GM12878 (cell line): ENCODE measurements around the gene PRCD. TPM values are rescaled to one million over a fixed set of nuclear protein-coding genes. Genes with fewer than 3 reads are reported as not detected.

ENCODE experiments used
- ASH2L ChIP-seq: fragments of 300-600, 200-600 bp; sonication (generic); IDR thresholded peaks from 2 replicates; pipeline ENCODE4 v1.6.1; 2017; ENCODE audit warnings: low read depth, mild to moderate bottlenecking, borderline replicate concordance
- ATF2 ChIP-seq: IDR thresholded peaks from 2 replicates; pipeline ENCODE4 v1.6.1; 2012; ENCODE audit warnings: low read length, inconsistent platforms
- ATF7 ChIP-seq: fragments of 450-650 bp; IDR thresholded peaks from 2 replicates; pipeline ENCODE4 v1.6.1; 2016; ENCODE audit warnings: low read depth, mild to moderate bottlenecking
- BCL3 ChIP-seq: IDR thresholded peaks from 2 replicates; pipeline ENCODE4 v1.6.1; 2011; ENCODE audit warnings: borderline replicate concordance, low read depth, mild to moderate bottlenecking, moderate library complexity, low read length; ENCODE audit not compliant: insufficient read depth, poor library complexity, severe bottlenecking
- BRCA1 ChIP-seq: IDR thresholded peaks from 2 replicates; pipeline ENCODE4 v1.6.1; 2011; ENCODE audit warnings: low read depth, low read length, improper control_type of control experiment
- CHD1 ChIP-seq: IDR thresholded peaks from 2 replicates; pipeline ENCODE4 v1.6.1; 2012; ENCODE audit warnings: low read depth, low read length, improper control_type of control experiment
- CTCF ChIP-seq, 3 experiments: IDR thresholded peaks in 2 of 3; conservative IDR thresholded peaks in 1 of 3; 2 replicates each; pipeline ENCODE4 v1.5.1; 2011; ENCODE audit warnings: low read depth in 3 of 3, low read length in 3 of 3, mild to moderate bottlenecking in 3 of 3, control low read depth in 2 of 3, moderate library complexity in 2 of 3, inconsistent platforms in 1 of 3, mixed read lengths in 1 of 3; ENCODE audit not compliant: control insufficient read depth in 2 of 3, insufficient read depth in 1 of 3; ENCODE audit errors: extremely low read depth in 1 of 3
- CUX1 ChIP-seq: IDR thresholded peaks from 2 replicates; pipeline ENCODE4 v1.6.1; 2012; ENCODE audit warnings: improper control_type of control experiment, low read depth, low read length; ENCODE audit not compliant: insufficient replicate concordance
- MYB ChIP-seq: fragments of 150-350 bp; IDR thresholded peaks from 2 replicates; pipeline ENCODE4 v1.6.1; 2014; ENCODE audit warnings: mild to moderate bottlenecking, low read depth, low read length, borderline replicate concordance
- NRF1 ChIP-seq: conservative IDR thresholded peaks from 2 replicates; pipeline ENCODE4 v1.6.1; 2011; ENCODE audit warnings: mild to moderate bottlenecking, low read depth, low read length, improper control_type of control experiment
- RBBP5 ChIP-seq: fragments of 200-600 bp; sonication (generic); conservative IDR thresholded peaks from 2 replicates; pipeline ENCODE4 v1.6.1; 2016
- SP1 ChIP-seq: IDR thresholded peaks from one replicate; pipeline ENCODE4 v1.6.1; 2011; ENCODE audit warnings: low read depth, low read length
- TAF1 ChIP-seq: IDR thresholded peaks from 2 replicates; pipeline ENCODE4 v1.6.1; 2011; ENCODE audit warnings: mild to moderate bottlenecking, low read depth, low read length, borderline replicate concordance
- TARDBP ChIP-seq: IDR thresholded peaks from 2 replicates; pipeline ENCODE4 v1.6.1; 2016; ENCODE audit warnings: borderline replicate concordance
- YY1 ChIP-seq: IDR thresholded peaks from 2 replicates; pipeline ENCODE4 v1.6.1; 2011; ENCODE audit warnings: low read depth, mild to moderate bottlenecking, low read length
- ZBTB4 ChIP-seq: fragments of 450-650 bp; formaldehyde crosslinking; IDR thresholded peaks from 2 replicates; pipeline ENCODE4 v1.4.0; 2022; ENCODE audit warnings: mild to moderate bottlenecking, moderate library complexity
- ZNF24 ChIP-seq: fragments of 450-650 bp; IDR thresholded peaks from 2 replicates; pipeline ENCODE4 v1.6.1; 2017; ENCODE audit warnings: antibody characterized with exemption, mild to moderate bottlenecking
- ZNF622 ChIP-seq: fragments of 450-650 bp; IDR thresholded peaks from 2 replicates; pipeline ENCODE4 v1.6.1; 2017; ENCODE audit warnings: mild to moderate bottlenecking, inconsistent platforms
- polyA plus RNA-seq, 11 experiments: library from polyadenylated mRNA; depleted of rRNA in 4 of 11; unstranded in 6 of 11; stranded (reverse) in 5 of 11; fragments of >200 nt; fragmentation: Nextera tagmentation in 4 of 11; fragmentation: Illumina TruSeq in 1 of 11; extraction: Ambion mirVana in 4 of 11; extraction: Trizol in 1 of 11; gene quantifications; 1 replicate in 1 of 11; 2 replicates in 10 of 11; pipeline versions ENCODE4 v1.2.1 to v1.2.3, GENCODE V29; 2011 to 2016; ENCODE audit warnings: inconsistent platforms in 2 of 11, missing spikeins in 2 of 11, low read depth in 1 of 11
- total RNA-seq, 4 experiments: library from RNA; depleted of rRNA in 3 of 4; stranded (reverse); fragments of >200 nt in 3 of 4; fragmentation: Illumina TruSeq in 1 of 4; extraction: Trizol in 1 of 4; gene quantifications; 2 replicates each; pipeline versions ENCODE4 v1.2.1 to v1.2.3, GENCODE V29; 2013 to 2021

The PRCD gene
- total and polyA plus RNA-seq, 10 of the 15 experiments (the other 5 are each of a cell fraction or from before 2014, with no cell fraction given), result 0.18 to 0.95 (median 0.34) TPM; not detected in 4

GRCh38 chr17:76547183-76547641 is 7.4 kb downstream of the PRCD start (continued):
- no peak for TF ChIP-seq RBBP5
- TF ChIP-seq NRF1, result no peak
- peak; percentile 65 to 82 (median 80) for TF ChIP-seq CTCF (IDR thresholded peaks at IDR 0.05 in 2 of 3, conservative IDR thresholded peaks at IDR 0.05 in 1 of 3; ENCODE audit: control insufficient read depth in 2 of 3, extremely low read depth in 1 of 3, insufficient read depth in 1 of 3, low read depth in 3 of 3, low read length in 3 of 3)
- TF ChIP-seq CHD1, result no peak
- no peak for TF ChIP-seq ASH2L
- no peak for TF ChIP-seq MYB
- no peak for TF ChIP-seq BRCA1
- no peak for TF ChIP-seq SP1
- no peak for TF ChIP-seq ATF2
- no peak for TF ChIP-seq TARDBP
- TF ChIP-seq ATF7, result no peak
- no peak for TF ChIP-seq BCL3
- no peak for TF ChIP-seq ZNF24
- no peak for TF ChIP-seq CUX1
- TF ChIP-seq TAF1, result no peak
- TF ChIP-seq YY1, result no peak
- TF ChIP-seq ZNF622, result no peak
- no peak for TF ChIP-seq ZBTB4 (CRISPR knock-in tag)
